ENCODE data around the gene SDC3.

SDC3 gene

GRCh38 chr1:30902593-30903290, 5.8 kb downstream of the SDC3 start:
- Histone ChIP-seq H3K4me3 (ENCODE audit: low read length) (no peak overlapping the region), H3K4me1 (ENCODE audit: control insufficient read depth, low read length) (peaks cover under 1% of the 10 kb centered on the region; the same call in 1 of the 2 replicates), H3K79me2 (ENCODE audit: control insufficient read depth, low read length) (no peaks in the 10 kb centered on the region), H3K27me3 (ENCODE audit: control insufficient read depth, low read length) (peaks cover 56% of the 10 kb centered on the region), H3F3A (ENCODE audit: control insufficient read depth, insufficient read depth) (no peaks in the 10 kb centered on the region), H3K27ac (ENCODE audit: low read depth, low read length) (no peak overlapping the region), H4K20me1 (ENCODE audit: control insufficient read depth, insufficient read depth, low read depth, low read length) (no peaks in the 10 kb centered on the region), H3K9me3 (ENCODE audit: control insufficient read depth, insufficient read depth, low read length) (no peaks in the 10 kb centered on the region), H3K4me2 (ENCODE audit: low read length) (no peak overlapping the region), H3K36me3 (ENCODE audit: control insufficient read depth, low read length) (no peaks in the 10 kb centered on the region), H3K9me2 (replicated peaks; ENCODE audit: control insufficient read depth, low read length) (no peaks in the 10 kb centered on the region)
- no peak for TF ChIP-seq EZH2phosphoT487 (IDR thresholded peaks at IDR 0.05; ENCODE audit: borderline replicate concordance, low read length)
- TF ChIP-seq, protein P1, sequence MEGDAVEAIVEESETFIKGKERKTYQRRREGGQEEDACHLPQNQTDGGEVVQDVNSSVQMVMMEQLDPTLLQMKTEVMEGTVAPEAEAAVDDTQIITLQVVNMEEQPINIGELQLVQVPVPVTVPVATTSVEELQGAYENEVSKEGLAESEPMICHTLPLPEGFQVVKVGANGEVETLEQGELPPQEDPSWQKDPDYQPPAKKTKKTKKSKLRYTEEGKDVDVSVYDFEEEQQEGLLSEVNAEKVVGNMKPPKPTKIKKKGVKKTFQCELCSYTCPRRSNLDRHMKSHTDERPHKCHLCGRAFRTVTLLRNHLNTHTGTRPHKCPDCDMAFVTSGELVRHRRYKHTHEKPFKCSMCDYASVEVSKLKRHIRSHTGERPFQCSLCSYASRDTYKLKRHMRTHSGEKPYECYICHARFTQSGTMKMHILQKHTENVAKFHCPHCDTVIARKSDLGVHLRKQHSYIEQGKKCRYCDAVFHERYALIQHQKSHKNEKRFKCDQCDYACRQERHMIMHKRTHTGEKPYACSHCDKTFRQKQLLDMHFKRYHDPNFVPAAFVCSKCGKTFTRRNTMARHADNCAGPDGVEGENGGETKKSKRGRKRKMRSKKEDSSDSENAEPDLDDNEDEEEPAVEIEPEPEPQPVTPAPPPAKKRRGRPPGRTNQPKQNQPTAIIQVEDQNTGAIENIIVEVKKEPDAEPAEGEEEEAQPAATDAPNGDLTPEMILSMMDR (IDR thresholded peaks at IDR 0.05; ENCODE audit: low read depth, low read length, poor library complexity, severe bottlenecking) = no peak

DNA sequence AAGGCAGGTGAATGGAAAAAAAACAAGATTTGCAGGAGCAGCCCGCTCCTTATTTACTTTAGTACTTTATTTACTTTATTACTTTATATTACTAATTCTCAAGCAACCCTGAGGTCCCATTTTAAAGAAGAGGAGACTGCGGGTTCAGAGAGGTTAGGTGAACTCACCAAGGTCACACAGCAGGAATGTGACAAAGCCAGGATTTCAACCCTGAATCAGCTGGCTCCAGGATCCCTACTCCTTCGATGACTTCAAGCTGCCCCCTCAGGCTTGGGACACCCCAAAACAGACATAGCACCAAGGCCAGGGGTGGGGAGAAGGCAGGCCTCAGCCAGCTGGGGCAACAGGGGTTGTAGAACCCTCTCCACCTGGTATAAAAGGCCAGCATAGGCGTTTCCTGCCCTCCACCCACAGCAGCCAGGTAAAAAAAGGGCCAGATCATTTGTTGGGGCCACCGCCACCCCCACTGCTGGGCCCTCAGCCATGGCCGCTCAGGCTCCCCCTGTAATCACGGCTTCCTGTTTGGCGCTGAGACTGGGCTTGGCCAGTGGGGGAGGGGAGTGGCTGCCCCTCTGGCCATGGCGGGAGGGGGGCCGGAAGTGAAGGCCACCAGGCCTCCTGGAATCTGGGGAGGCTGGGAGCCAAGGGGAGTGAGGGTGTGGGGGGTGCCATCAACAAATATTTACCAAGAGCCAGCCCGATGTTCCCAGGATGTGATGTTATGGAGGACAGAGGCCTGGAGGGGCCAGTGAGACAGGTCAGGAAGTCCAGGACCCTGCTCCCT, 6.6 kb downstream of the SDC3 start:
- TF ChIP-seq EZH2phosphoT487 (IDR thresholded peaks at IDR 0.05; ENCODE audit: borderline replicate concordance, low read length) = no peak
- TF ChIP-seq, protein P1 (IDR thresholded peaks at IDR 0.05; ENCODE audit: low read depth, low read length, poor library complexity, severe bottlenecking) = no peak
- no peaks in the 10 kb centered on the region for H3K9me3 ChIP-seq (ENCODE audit: control insufficient read depth, insufficient read depth, low read length)
- H3K4me3 ChIP-seq (ENCODE audit: low read length) = no peak overlapping the region
- H3K9me2 ChIP-seq (replicated peaks; ENCODE audit: control insufficient read depth, low read length) = no peaks in the 10 kb centered on the region
- no peaks in the 10 kb centered on the region for H3K79me2 ChIP-seq (ENCODE audit: control insufficient read depth, low read length)
- no peaks in the 10 kb centered on the region for H4K20me1 ChIP-seq (ENCODE audit: control insufficient read depth, insufficient read depth, low read depth, low read length)
- no peaks in the 10 kb centered on the region for H3F3A ChIP-seq (ENCODE audit: control insufficient read depth, insufficient read depth)
- H3K27ac ChIP-seq (ENCODE audit: low read depth, low read length) = no peak overlapping the region
- H3K27me3 ChIP-seq (ENCODE audit: control insufficient read depth, low read length) = peaks cover 49% of the 10 kb centered on the region
- no peak overlapping the region for H3K4me2 ChIP-seq (ENCODE audit: low read length)
- H3K36me3 ChIP-seq (ENCODE audit: control insufficient read depth, low read length) = no peaks in the 10 kb centered on the region
- no peaks in the 10 kb centered on the region for H3K4me1 ChIP-seq (ENCODE audit: control insufficient read depth, low read length)

DNA sequence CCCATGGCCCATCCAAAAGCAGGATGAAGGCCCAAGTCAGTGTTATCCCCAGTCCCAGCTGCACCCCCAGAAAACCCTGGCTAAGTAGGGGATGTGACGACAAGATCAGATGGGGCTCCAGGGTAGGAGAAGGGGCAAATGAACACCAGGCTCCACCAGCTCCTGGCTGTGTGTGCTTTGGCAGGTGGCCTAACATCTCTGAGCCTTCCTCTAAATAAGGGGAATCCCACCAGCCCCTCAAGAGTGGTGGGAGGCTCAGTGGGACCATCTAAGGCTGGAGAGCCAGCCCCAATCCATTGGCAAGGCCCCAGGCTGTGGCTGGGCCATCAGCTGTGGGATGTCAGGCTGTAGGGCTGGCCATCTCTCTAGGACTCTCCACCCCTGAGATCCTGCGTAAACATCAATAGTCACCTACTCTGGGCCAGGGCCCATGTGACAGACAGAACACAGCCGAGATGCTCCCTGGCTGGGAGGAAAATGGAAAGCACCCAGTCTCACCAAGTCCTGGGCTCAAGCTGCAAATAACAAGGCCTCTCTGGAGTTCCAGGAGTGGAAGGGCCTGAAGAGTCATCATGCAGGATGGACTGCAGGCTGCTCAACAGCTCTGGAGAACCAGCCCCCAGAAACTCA, 7.5 kb downstream of the SDC3 start:
- no peak overlapping the region for H3K4me2 ChIP-seq (ENCODE audit: low read length)

More for the DNA sequence above, 7.5 kb downstream of the SDC3 start:
- Histone ChIP-seq H3K27me3 (ENCODE audit: control insufficient read depth, low read length) (peaks cover 43% of the 10 kb centered on the region), H4K20me1 (ENCODE audit: control insufficient read depth, insufficient read depth, low read depth, low read length) (no peaks in the 10 kb centered on the region), H3K9me3 (ENCODE audit: control insufficient read depth, insufficient read depth, low read length) (no peaks in the 10 kb centered on the region), H3K4me1 (ENCODE audit: control insufficient read depth, low read length) (no peaks in the 10 kb centered on the region), H3K79me2 (ENCODE audit: control insufficient read depth, low read length) (no peaks in the 10 kb centered on the region), H3K27ac (ENCODE audit: low read depth, low read length) (no peak overlapping the region), H3K4me3 (ENCODE audit: low read length) (no peak overlapping the region), H3K9me2 (replicated peaks; ENCODE audit: control insufficient read depth, low read length) (no peaks in the 10 kb centered on the region), H3F3A (ENCODE audit: control insufficient read depth, insufficient read depth) (no peaks in the 10 kb centered on the region), H3K36me3 (ENCODE audit: control insufficient read depth, low read length) (no peaks in the 10 kb centered on the region)
- TF ChIP-seq, protein P1 (IDR thresholded peaks at IDR 0.05; ENCODE audit: low read depth, low read length, poor library complexity, severe bottlenecking) = no peak
- no peak for TF ChIP-seq EZH2phosphoT487 (IDR thresholded peaks at IDR 0.05; ENCODE audit: borderline replicate concordance, low read length)
